Esophagus squamous epithelium (tissue), 4 donors: ENCODE data around the gene MRAP.

Source experiments
- POLR2A ChIP-seq, 4 donors: fragments of 450-650 bp; IDR thresholded peaks; one replicate each; pipeline ENCODE4 v1.6.1; 2017; ENCODE audit warnings: antibody characterized with exemption in 4 of 4, mild to moderate bottlenecking in 4 of 4, moderate library complexity in 3 of 4
- TF ChIP-seq, protein P1 (sequence below), 6 experiments: fragments of 450-650 bp in 4 of 6; fragments of 200-600 bp in 2 of 6; sonication (generic) in 2 of 6; IDR thresholded peaks; one replicate each; pipeline ENCODE4 v1.5.1; 2016 to 2019; ENCODE audit warnings: antibody characterized with exemption in 6 of 6, mild to moderate bottlenecking in 4 of 6, moderate library complexity in 4 of 6

DNA sequence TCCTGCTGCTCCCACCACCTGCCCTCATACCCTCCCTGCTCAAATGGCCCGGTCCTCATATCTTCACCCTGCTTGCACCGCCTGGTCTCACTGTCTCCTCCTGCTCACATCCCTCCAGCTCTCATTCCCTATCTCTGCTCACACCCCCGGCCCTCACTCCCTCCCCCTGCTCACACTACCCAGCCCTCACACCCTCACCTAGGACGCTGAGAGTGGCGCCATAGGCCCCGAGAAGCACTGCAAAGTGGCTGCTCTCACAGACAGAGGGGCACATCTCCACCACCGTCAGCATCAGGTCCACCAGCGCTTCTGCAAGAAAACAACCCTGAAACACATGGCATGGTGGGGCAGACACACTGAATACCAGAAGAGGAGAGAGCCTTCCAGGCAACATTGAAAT, 38.6 kb downstream of the MRAP start:
- TF ChIP-seq, protein P1, sequence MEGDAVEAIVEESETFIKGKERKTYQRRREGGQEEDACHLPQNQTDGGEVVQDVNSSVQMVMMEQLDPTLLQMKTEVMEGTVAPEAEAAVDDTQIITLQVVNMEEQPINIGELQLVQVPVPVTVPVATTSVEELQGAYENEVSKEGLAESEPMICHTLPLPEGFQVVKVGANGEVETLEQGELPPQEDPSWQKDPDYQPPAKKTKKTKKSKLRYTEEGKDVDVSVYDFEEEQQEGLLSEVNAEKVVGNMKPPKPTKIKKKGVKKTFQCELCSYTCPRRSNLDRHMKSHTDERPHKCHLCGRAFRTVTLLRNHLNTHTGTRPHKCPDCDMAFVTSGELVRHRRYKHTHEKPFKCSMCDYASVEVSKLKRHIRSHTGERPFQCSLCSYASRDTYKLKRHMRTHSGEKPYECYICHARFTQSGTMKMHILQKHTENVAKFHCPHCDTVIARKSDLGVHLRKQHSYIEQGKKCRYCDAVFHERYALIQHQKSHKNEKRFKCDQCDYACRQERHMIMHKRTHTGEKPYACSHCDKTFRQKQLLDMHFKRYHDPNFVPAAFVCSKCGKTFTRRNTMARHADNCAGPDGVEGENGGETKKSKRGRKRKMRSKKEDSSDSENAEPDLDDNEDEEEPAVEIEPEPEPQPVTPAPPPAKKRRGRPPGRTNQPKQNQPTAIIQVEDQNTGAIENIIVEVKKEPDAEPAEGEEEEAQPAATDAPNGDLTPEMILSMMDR (IDR thresholded peaks at IDR 0.05) = no peak
- TF ChIP-seq POLR2A (IDR thresholded peaks at IDR 0.05) = no peak
